Transverse colon (tissue), 4 donors: Measurements from ENCODE around the gene DAB2IP.

Experiments
- POLR2A ChIP-seq: fragments of 450-650 bp; IDR thresholded peaks from one replicate; pipeline ENCODE4 v1.6.1; 2016; ENCODE audit warnings: antibody characterized with exemption, mild to moderate bottlenecking, moderate library complexity
- POLR2AphosphoS5 ChIP-seq, 3 donors: sonication (generic); formaldehyde crosslinking; IDR thresholded peaks; one replicate each; pipeline ENCODE4 v1.6.1; 2016; ENCODE audit warnings: antibody characterized with exemption in 3 of 3
- TF ChIP-seq, protein P1 (sequence below), 5 experiments: fragments of 200-600 bp in 3 of 5; fragments of 450-650 bp in 2 of 5; sonication (generic) in 3 of 5; IDR thresholded peaks; 1 replicate in 2 of 5; 2 replicates in 3 of 5; pipeline ENCODE4 v1.5.1; 2016 to 2017; ENCODE audit warnings: antibody characterized with exemption in 5 of 5, inconsistent platforms in 3 of 5, mild to moderate bottlenecking in 2 of 5, moderate library complexity in 1 of 5

DNA sequence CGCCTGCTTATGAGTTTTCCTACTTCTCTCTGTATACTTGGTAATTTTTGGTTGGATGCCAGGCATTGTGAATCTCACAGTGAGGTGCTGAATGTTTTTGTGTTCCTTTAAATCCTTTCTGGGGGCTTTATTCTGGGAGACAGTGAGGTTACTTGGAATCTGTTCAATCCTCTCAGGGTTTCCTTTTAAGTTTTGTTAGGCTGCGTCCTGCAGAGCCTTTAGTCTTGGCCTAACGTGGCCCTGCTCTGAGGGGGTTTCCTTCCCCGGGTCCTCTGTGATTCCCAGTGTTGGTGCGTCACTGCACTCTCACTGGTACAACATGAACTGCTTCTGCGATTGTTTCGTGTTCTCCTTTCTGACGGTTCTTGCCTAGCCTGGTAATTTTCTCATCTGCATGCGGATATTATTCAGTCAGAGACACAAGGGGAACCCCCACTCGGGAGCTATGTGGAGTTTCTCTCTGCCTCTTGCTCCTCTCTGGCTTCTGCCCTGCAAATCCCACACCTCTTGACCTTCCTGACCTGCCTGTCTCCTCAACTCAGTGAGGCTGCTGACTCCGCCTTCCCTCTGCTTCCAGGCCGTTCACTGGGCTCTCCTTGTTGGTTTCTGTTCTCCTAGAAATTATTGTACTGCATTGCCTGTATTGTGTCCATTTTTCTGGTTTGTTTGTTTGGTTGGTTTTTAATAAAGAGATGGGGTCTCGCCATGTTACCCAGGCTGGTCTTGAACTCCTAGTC lies 128.1 kb downstream of the DAB2IP start:
- TF ChIP-seq POLR2AphosphoS5 (IDR thresholded peaks at IDR 0.05) (peak in 2 of 3 donors; percentile 34 to 66), POLR2A (no peak)
- TF ChIP-seq, protein P1, sequence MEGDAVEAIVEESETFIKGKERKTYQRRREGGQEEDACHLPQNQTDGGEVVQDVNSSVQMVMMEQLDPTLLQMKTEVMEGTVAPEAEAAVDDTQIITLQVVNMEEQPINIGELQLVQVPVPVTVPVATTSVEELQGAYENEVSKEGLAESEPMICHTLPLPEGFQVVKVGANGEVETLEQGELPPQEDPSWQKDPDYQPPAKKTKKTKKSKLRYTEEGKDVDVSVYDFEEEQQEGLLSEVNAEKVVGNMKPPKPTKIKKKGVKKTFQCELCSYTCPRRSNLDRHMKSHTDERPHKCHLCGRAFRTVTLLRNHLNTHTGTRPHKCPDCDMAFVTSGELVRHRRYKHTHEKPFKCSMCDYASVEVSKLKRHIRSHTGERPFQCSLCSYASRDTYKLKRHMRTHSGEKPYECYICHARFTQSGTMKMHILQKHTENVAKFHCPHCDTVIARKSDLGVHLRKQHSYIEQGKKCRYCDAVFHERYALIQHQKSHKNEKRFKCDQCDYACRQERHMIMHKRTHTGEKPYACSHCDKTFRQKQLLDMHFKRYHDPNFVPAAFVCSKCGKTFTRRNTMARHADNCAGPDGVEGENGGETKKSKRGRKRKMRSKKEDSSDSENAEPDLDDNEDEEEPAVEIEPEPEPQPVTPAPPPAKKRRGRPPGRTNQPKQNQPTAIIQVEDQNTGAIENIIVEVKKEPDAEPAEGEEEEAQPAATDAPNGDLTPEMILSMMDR (IDR thresholded peaks at IDR 0.05), result no peak
